HFFc6 (cell line): ENCODE data around the gene CC2D1B. TPM values are rescaled to one million over a fixed set of nuclear protein-coding genes. Genes with fewer than 3 reads are reported as not detected.

ENCODE experiments used
- DNase-seq: peaks from one replicate; pipeline ENCODE4 v3.0.0-alpha.2; 2018
- H3K27ac Mint-ChIP-seq: 2 replicates; pipeline ENCODE4 v1.8.0; 2020; ENCODE audit warnings: mild to moderate bottlenecking, mixed read lengths
- H3K27me3 Mint-ChIP-seq: 2 replicates; pipeline ENCODE4 v1.8.0; 2021; ENCODE audit warnings: mild to moderate bottlenecking, moderate library complexity, mixed read lengths; ENCODE audit not compliant: insufficient read depth
- H3K36me3 Mint-ChIP-seq: 2 replicates; pipeline ENCODE4 v1.8.0; 2021; ENCODE audit warnings: low read depth, mixed read lengths
- H3K4me1 Mint-ChIP-seq: 2 replicates; pipeline ENCODE4 v1.8.0; 2020; ENCODE audit warnings: low read depth, mixed read lengths
- H3K4me3 Mint-ChIP-seq: 2 replicates; pipeline ENCODE4 v1.8.0; 2020; ENCODE audit warnings: mild to moderate bottlenecking, moderate library complexity, mixed read lengths
- H3K9me3 Mint-ChIP-seq: 2 replicates; pipeline ENCODE4 v1.8.0; 2020; ENCODE audit warnings: mild to moderate bottlenecking, mixed read lengths
- total RNA-seq, 6 experiments: library from RNA; stranded (reverse); fragmentation: NEBNext Ultra II Directional; extraction: Animal tissue kit (Norgen Biotek cat#: 25700); gene quantifications; 2 replicates in 1 of 6; 3 replicates in 5 of 6; pipeline ENCODE4 v1.2.3, GENCODE V29; 2021
- TF ChIP-seq, protein P1 (sequence below): fragments of 200-600 bp; sonication (generic); IDR thresholded peaks from 2 replicates; pipeline ENCODE4 v1.5.0; 2021; ENCODE audit warnings: antibody characterized with exemption, mild to moderate bottlenecking

The CC2D1B gene
- total RNA-seq, 6 experiments from 2014 or later, result 27.3 to 35.5 (median 31.3) TPM

DNA sequence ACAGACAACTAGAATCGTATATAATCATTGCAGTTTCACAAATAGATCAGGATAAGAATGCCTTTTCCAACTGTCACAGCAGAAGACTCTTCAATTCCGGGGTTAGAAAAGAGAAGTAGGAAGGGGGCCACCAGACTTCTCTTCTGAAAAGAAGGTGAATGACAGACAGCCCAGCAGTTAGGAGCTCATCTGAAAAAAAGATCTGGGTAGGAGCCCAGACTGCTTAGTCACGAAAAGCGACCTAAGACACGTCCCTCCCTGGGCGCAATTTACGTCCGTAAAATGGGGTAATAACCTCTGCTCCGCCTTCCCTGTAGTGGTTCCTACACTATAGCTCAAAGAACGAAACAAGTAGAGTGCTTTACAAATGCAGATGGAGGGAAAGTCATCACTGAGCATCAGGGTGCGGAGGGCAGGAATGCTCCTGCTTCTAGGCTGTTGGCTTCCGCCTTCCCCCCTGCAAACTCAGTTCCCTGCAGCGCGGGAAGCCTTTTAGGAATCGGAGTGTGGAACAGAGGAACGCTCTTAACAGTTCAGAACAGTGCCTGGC is 37.6 kb upstream of the CC2D1B start:
- TF ChIP-seq, protein P1, sequence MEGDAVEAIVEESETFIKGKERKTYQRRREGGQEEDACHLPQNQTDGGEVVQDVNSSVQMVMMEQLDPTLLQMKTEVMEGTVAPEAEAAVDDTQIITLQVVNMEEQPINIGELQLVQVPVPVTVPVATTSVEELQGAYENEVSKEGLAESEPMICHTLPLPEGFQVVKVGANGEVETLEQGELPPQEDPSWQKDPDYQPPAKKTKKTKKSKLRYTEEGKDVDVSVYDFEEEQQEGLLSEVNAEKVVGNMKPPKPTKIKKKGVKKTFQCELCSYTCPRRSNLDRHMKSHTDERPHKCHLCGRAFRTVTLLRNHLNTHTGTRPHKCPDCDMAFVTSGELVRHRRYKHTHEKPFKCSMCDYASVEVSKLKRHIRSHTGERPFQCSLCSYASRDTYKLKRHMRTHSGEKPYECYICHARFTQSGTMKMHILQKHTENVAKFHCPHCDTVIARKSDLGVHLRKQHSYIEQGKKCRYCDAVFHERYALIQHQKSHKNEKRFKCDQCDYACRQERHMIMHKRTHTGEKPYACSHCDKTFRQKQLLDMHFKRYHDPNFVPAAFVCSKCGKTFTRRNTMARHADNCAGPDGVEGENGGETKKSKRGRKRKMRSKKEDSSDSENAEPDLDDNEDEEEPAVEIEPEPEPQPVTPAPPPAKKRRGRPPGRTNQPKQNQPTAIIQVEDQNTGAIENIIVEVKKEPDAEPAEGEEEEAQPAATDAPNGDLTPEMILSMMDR, result no peak
- Mint-ChIP-seq H3K27ac (peak overlapping the region; percentile 97), H3K27me3 (no peaks in the 10 kb centered on the region), H3K36me3 (peaks cover 18% of the 10 kb centered on the region), H3K4me1 (peaks cover 30% of the 10 kb centered on the region), H3K4me3 (peak overlapping the region; percentile 100), H3K9me3 (no peaks in the 10 kb centered on the region)
- peak; percentile 71 for DNase-seq

DNA sequence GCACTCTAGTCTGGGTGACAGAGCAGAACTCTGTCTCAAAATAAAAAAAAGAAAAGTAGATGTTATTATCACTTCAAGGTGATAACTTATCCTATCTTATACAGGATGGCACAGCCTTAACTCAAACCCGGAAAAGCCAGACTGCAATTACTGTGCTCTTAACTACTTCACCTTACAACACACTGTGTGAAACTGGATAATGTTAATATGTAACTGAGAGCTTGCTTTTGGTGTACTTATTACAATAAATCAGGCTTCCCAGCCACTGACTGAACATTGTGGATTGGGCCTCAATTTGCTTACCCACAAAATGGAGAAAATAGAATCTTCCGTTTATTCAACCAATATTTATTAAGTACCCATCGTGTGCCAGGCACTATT is 36.8 kb upstream of the CC2D1B start:
- Mint-ChIP-seq H3K36me3 (peaks cover 13% of the 10 kb centered on the region), H3K4me1 (peaks cover 30% of the 10 kb centered on the region), H3K27me3 (no peaks in the 10 kb centered on the region), H3K27ac (peak overlapping the region; percentile 97), H3K9me3 (no peaks in the 10 kb centered on the region), H3K4me3 (peak overlapping the region; percentile 100)
- TF ChIP-seq, protein P1, result no peak
- no peak for DNase-seq

DNA sequence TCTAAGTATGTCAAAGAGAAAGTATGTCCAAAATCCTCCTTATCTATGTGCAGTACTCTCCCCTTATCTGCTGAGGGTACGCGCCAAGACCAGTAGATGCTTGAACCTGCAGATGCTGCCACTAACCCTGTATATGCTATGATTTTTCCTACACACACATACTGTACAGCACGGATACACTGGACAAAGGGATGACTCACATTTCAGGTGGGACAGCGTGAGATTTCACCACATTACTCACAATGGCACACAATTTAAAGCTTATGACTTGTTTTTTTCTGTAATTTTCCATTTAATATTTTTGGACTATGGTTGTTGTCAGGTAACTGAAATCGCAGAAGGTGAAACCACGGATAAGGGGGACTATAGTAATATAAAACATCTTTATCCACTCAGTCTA is 34.1 kb upstream of the CC2D1B start:
- peaks cover 1% of the 10 kb centered on the region; the same call in 1 of the 2 replicates for H3K36me3 Mint-ChIP-seq
- no peak overlapping the region for H3K4me3 Mint-ChIP-seq
- H3K27ac Mint-ChIP-seq, result no peak overlapping the region
- H3K27me3 Mint-ChIP-seq, result no peaks in the 10 kb centered on the region
- H3K4me1 Mint-ChIP-seq, result peaks cover 17% of the 10 kb centered on the region
- TF ChIP-seq, protein P1, result no peak
- no peak for DNase-seq
- no peaks in the 10 kb centered on the region for H3K9me3 Mint-ChIP-seq

- Mint-ChIP-seq H3K27ac (no peak overlapping the region), H3K4me1 (peaks cover 16% of the 10 kb centered on the region), H3K27me3 (no peaks in the 10 kb centered on the region), H3K9me3 (no peaks in the 10 kb centered on the region), H3K4me3 (no peak overlapping the region), H3K36me3 (no peaks in the 10 kb centered on the region)
- DNase-seq, result no peak
- TF ChIP-seq, protein P1, result no peak
Measured at GRCh38 chr1:52399629-52400028, 33.6 kb upstream of the CC2D1B start.

GRCh38 chr1:52393174-52393573 is 27.2 kb upstream of the CC2D1B start:
- H3K4me1 Mint-ChIP-seq, result no peaks in the 10 kb centered on the region
- DNase-seq, result no peak
- H3K9me3 Mint-ChIP-seq, result no peaks in the 10 kb centered on the region
- no peak overlapping the region for H3K27ac Mint-ChIP-seq
- H3K4me3 Mint-ChIP-seq, result no peak overlapping the region
- no peaks in the 10 kb centered on the region for H3K36me3 Mint-ChIP-seq
- TF ChIP-seq, protein P1, result no peak
- H3K27me3 Mint-ChIP-seq, result no peaks in the 10 kb centered on the region

GRCh38 chr1:52386458-52386857 is 20.5 kb upstream of the CC2D1B start:
- no peaks in the 10 kb centered on the region for H3K27me3 Mint-ChIP-seq
- TF ChIP-seq, protein P1, result no peak
- DNase-seq, result no peak
- H3K4me1 Mint-ChIP-seq, result no peaks in the 10 kb centered on the region
- H3K4me3 Mint-ChIP-seq, result no peak overlapping the region
- H3K27ac Mint-ChIP-seq, result no peak overlapping the region
- H3K36me3 Mint-ChIP-seq, result no peaks in the 10 kb centered on the region
- H3K9me3 Mint-ChIP-seq, result no peaks in the 10 kb centered on the region
